HepG2 (cell line): ENCODE data around the gene NAPSA. TPM values are rescaled to one million over a fixed set of nuclear protein-coding genes. Genes with fewer than 3 reads are reported as not detected.
A peak's percentile ranks its signal among the peaks of the same experiment; 100 is the strongest.

Source experiments
- GATAD1 ChIP-seq: IDR thresholded peaks from 2 replicates; pipeline ENCODE4 v1.6.1; 2016; ENCODE audit warnings: missing genetic modification reagents, missing compliant biosample characterization
- HOXA9 ChIP-seq: sonication (generic); formaldehyde crosslinking; IDR thresholded peaks from 2 replicates; pipeline ENCODE4 v1.8.1; 2022; ENCODE audit warnings: missing genetic modification reagents, mild to moderate bottlenecking, moderate library complexity, borderline replicate concordance
- KAT8 ChIP-seq: IDR thresholded peaks from 2 replicates; pipeline ENCODE4 v1.6.1; 2016; ENCODE audit warnings: missing genetic modification reagents, missing compliant biosample characterization
- KLF12 ChIP-seq: sonication (generic); formaldehyde crosslinking; IDR thresholded peaks from 2 replicates; pipeline ENCODE4 v1.4.0; 2020; ENCODE audit warnings: missing genetic modification reagents, borderline replicate concordance
- PRPF4 ChIP-seq: fragments of 200-400 bp; formaldehyde crosslinking; IDR thresholded peaks from 2 replicates; pipeline ENCODE4 v1.6.1; 2016; ENCODE audit warnings: low read length, low read depth; ENCODE audit not compliant: poor library complexity, severe bottlenecking
- SP5 ChIP-seq: IDR thresholded peaks from 2 replicates; pipeline ENCODE4 v1.6.1; 2016; ENCODE audit warnings: low read depth, borderline replicate concordance
- ZBTB42 ChIP-seq: sonication (generic); formaldehyde crosslinking; IDR thresholded peaks from 2 replicates; pipeline ENCODE4 v1.5.0; 2020; ENCODE audit warnings: mild to moderate bottlenecking, missing genetic modification reagents
- ZNF234 ChIP-seq: sonication (generic); formaldehyde crosslinking; conservative IDR thresholded peaks from 2 replicates; pipeline ENCODE4 v1.5.1; 2020; ENCODE audit warnings: mild to moderate bottlenecking, missing genetic modification reagents
- ZNF296 ChIP-seq: sonication (generic); formaldehyde crosslinking; conservative IDR thresholded peaks from 2 replicates; pipeline ENCODE4 v1.5.0; 2020; ENCODE audit warnings: mild to moderate bottlenecking, missing genetic modification reagents
- ZNF329 ChIP-seq: sonication (generic); formaldehyde crosslinking; IDR thresholded peaks from 2 replicates; pipeline ENCODE4 v1.9.0; 2021; ENCODE audit warnings: low read depth, mild to moderate bottlenecking, missing genetic modification reagents
- ZNF768 ChIP-seq: sonication (generic); formaldehyde crosslinking; IDR thresholded peaks from 2 replicates; pipeline ENCODE4 v1.4.0; 2020; ENCODE audit warnings: missing genetic modification reagents
- ZNF850 ChIP-seq: sonication (generic); formaldehyde crosslinking; conservative IDR thresholded peaks from 2 replicates; pipeline ENCODE4 v1.9.0; 2021; ENCODE audit warnings: mild to moderate bottlenecking, missing genetic modification reagents
- ZSCAN21 ChIP-seq: sonication (generic); formaldehyde crosslinking; IDR thresholded peaks from 2 replicates; pipeline ENCODE4 v1.8.0; 2022; ENCODE audit warnings: mild to moderate bottlenecking, missing genetic modification reagents, moderate library complexity, borderline replicate concordance
- polyA plus RNA-seq, 8 experiments: library from polyadenylated mRNA; depleted of rRNA in 3 of 8; stranded (reverse) in 7 of 8; unstranded in 1 of 8; fragments of >200 nt; fragmentation: Illumina TruSeq in 4 of 8; extraction: Trizol in 4 of 8; gene quantifications; 2 replicates each; pipeline versions ENCODE4 v1.2.1 to v1.2.3, GENCODE V29; 2011 to 2016; ENCODE audit warnings: low read depth in 4 of 8, missing spikeins in 1 of 8, mixed read lengths in 1 of 8; ENCODE audit not compliant: insufficient read depth in 1 of 8
- total RNA-seq, 5 experiments: library from RNA; depleted of rRNA; stranded (reverse); fragments of >200 nt; fragmentation: Illumina TruSeq; extraction: Trizol; gene quantifications; 2 replicates each; pipeline ENCODE4 v1.2.3, GENCODE V29; 2016; ENCODE audit warnings: low read depth in 1 of 5
- TF ChIP-seq, protein P1 (sequence below): sonication (generic); formaldehyde crosslinking; IDR thresholded peaks from 2 replicates; pipeline ENCODE4 v1.8.0; 2022; ENCODE audit warnings: missing genetic modification reagents, mild to moderate bottlenecking, moderate library complexity, borderline replicate concordance
- TF ChIP-seq, protein P2 (sequence below): sonication (generic); formaldehyde crosslinking; IDR thresholded peaks from 2 replicates; pipeline ENCODE4 v1.4.0; 2020; ENCODE audit warnings: missing genetic modification reagents
- TF ChIP-seq, protein P3 (sequence below): sonication (generic); formaldehyde crosslinking; conservative IDR thresholded peaks from 2 replicates; pipeline ENCODE4 v1.5.0; 2020; ENCODE audit warnings: missing genetic modification reagents
- TF ChIP-seq, protein P4 (sequence below): sonication (generic); formaldehyde crosslinking; IDR thresholded peaks from 2 replicates; pipeline ENCODE4 v1.5.0; 2020; ENCODE audit warnings: mild to moderate bottlenecking, missing genetic modification reagents
- TF ChIP-seq, protein P5 (sequence below): sonication (generic); formaldehyde crosslinking; IDR thresholded peaks from 2 replicates; pipeline ENCODE4 v1.5.1; 2020; ENCODE audit warnings: mild to moderate bottlenecking, missing genetic modification reagents

The NAPSA gene
- total and polyA plus RNA-seq, 2 of the 13 experiments (the other 11 are each of a cell fraction or from before 2014, with no cell fraction given), result not detected

DNA sequence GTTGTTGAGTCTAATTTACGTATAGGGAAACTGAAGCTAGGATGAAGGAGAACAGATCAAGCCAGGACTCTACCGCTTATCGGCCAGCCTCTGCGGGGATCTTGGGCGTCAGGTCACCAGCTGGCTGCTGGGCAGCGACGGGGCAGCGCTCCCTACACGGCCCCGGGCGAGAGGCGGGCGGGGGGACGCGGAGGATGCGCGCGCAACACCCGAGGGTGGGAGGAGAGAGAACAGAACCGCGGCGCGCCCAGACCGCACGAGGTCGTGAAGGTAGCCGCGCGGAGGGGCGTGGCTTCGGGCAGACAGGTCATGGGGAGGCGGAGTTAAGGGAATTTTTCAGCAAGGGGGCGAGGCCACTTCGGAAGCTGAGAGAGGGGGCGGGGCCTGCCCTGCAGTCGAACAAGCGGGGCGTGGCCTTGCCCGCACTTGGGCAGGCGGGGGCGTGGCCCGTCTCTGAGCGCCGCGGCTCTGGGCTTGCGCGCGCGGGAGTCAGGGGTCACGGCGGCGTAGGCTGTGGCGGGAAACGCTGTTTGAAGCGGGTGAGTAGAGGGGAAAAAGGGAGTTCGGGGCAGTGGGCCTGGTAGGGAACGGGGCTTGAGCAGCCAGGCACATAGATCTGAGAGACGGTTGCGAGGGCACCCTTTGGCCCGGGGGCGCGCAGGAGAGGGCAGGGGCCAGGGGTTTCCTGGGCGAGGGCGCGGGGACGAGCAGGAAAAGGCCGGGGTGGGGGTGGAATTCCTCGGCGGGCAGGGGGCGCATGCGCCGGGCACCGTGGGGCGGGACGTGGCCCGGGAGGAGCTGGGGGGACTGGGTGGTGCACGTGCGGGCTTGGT is 18.6 kb upstream of the NAPSA start, which contains the start of gene POLD1 (continued):
- TF ChIP-seq ZNF768 (CRISPR knock-in tag) (no peak), SP5 (CRISPR knock-in tag) (peak; percentile 67; the same call in 1 of the 2 replicates), ZNF329 (no peak; the same call in 1 of the 2 replicates), GATAD1 (peak; percentile 91), PRPF4 (no peak), ZNF850 (CRISPR knock-in tag) (no peak), HOXA9 (no peak), ZBTB42 (CRISPR knock-in tag) (no peak), ZNF296 (no peak), KAT8 (CRISPR knock-in tag) (peak; percentile 75; the same call in 1 of the 2 replicates), KLF12 (CRISPR knock-in tag) (peak; percentile 51; the same call in 1 of the 2 replicates), ZSCAN21 (CRISPR knock-in tag) (peak; percentile 45; the same call in 1 of the 2 replicates), ZNF234 (CRISPR knock-in tag) (no peak)
- TF ChIP-seq, protein P1, sequence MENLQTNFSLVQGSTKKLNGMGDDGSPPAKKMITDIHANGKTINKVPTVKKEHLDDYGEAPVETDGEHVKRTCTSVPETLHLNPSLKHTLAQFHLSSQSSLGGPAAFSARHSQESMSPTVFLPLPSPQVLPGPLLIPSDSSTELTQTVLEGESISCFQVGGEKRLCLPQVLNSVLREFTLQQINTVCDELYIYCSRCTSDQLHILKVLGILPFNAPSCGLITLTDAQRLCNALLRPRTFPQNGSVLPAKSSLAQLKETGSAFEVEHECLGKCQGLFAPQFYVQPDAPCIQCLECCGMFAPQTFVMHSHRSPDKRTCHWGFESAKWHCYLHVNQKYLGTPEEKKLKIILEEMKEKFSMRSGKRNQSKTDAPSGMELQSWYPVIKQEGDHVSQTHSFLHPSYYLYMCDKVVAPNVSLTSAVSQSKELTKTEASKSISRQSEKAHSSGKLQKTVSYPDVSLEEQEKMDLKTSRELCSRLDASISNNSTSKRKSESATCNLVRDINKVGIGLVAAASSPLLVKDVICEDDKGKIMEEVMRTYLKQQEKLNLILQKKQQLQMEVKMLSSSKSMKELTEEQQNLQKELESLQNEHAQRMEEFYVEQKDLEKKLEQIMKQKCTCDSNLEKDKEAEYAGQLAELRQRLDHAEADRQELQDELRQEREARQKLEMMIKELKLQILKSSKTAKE, result no peak
- TF ChIP-seq, protein P2, sequence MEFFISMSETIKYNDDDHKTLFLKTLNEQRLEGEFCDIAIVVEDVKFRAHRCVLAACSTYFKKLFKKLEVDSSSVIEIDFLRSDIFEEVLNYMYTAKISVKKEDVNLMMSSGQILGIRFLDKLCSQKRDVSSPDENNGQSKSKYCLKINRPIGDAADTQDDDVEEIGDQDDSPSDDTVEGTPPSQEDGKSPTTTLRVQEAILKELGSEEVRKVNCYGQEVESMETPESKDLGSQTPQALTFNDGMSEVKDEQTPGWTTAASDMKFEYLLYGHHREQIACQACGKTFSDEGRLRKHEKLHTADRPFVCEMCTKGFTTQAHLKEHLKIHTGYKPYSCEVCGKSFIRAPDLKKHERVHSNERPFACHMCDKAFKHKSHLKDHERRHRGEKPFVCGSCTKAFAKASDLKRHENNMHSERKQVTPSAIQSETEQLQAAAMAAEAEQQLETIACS, result peak; percentile 82
- TF ChIP-seq, protein P3, sequence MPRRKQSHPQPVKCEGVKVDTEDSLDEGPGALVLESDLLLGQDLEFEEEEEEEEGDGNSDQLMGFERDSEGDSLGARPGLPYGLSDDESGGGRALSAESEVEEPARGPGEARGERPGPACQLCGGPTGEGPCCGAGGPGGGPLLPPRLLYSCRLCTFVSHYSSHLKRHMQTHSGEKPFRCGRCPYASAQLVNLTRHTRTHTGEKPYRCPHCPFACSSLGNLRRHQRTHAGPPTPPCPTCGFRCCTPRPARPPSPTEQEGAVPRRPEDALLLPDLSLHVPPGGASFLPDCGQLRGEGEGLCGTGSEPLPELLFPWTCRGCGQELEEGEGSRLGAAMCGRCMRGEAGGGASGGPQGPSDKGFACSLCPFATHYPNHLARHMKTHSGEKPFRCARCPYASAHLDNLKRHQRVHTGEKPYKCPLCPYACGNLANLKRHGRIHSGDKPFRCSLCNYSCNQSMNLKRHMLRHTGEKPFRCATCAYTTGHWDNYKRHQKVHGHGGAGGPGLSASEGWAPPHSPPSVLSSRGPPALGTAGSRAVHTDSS (CRISPR knock-in tag), result no peak
- TF ChIP-seq, protein P4, sequence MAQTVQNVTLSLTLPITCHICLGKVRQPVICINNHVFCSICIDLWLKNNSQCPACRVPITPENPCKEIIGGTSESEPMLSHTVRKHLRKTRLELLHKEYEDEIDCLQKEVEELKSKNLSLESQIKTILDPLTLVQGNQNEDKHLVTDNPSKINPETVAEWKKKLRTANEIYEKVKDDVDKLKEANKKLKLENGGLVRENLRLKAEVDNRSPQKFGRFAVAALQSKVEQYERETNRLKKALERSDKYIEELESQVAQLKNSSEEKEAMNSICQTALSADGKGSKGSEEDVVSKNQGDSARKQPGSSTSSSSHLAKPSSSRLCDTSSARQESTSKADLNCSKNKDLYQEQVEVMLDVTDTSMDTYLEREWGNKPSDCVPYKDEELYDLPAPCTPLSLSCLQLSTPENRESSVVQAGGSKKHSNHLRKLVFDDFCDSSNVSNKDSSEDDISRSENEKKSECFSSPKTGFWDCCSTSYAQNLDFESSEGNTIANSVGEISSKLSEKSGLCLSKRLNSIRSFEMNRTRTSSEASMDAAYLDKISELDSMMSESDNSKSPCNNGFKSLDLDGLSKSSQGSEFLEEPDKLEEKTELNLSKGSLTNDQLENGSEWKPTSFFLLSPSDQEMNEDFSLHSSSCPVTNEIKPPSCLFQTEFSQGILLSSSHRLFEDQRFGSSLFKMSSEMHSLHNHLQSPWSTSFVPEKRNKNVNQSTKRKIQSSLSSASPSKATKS, result no peak
- TF ChIP-seq, protein P5, sequence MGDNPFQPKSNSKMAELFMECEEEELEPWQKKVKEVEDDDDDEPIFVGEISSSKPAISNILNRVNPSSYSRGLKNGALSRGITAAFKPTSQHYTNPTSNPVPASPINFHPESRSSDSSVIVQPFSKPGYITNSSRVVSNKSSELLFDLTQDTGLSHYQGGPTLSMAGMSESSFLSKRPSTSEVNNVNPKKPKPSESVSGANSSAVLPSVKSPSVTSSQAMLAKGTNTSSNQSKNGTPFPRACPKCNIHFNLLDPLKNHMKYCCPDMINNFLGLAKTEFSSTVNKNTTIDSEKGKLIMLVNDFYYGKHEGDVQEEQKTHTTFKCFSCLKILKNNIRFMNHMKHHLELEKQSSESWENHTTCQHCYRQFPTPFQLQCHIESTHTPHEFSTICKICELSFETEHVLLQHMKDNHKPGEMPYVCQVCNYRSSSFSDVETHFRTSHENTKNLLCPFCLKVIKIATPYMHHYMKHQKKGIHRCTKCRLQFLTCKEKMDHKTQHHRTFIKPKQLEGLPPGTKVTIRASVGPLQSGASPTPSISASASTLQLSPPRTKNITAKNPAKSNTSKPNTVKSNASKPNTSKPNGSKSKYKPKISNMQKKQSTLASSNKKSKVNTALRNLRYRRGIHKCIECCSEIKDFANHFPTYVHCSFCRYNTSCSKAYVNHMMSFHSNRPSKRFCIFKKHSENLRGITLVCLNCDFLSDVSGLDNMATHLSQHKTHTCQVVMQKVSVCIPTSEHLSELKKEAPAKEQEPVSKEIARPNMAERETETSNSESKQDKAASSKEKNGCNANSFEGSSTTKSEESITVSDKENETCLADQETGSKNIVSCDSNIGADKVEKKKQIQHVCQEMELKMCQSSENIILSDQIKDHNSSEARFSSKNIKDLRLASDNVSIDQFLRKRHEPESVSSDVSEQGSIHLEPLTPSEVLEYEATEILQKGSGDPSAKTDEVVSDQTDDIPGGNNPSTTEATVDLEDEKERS, result no peak
